A673 (cell line): Measurements from ENCODE around the gene TAL2.

ENCODE experiments used
- EZH2 ChIP-seq: fragments of 200-600 bp; sonication (generic); IDR thresholded peaks from 2 replicates; pipeline ENCODE4 v1.6.1; 2017; ENCODE audit warnings: borderline replicate concordance, low read depth, mild to moderate bottlenecking, mixed read lengths, antibody characterized with exemption, low read length; ENCODE audit not compliant: poor library complexity, severe bottlenecking
- TF ChIP-seq, protein P1 (sequence below): fragments of 300-800, 200-600 bp; sonication (generic); conservative IDR thresholded peaks from 2 replicates; pipeline ENCODE4 v1.5.1; 2017; ENCODE audit warnings: low read depth, mild to moderate bottlenecking, antibody characterized with exemption, low read length, moderate library complexity, mixed read lengths

DNA sequence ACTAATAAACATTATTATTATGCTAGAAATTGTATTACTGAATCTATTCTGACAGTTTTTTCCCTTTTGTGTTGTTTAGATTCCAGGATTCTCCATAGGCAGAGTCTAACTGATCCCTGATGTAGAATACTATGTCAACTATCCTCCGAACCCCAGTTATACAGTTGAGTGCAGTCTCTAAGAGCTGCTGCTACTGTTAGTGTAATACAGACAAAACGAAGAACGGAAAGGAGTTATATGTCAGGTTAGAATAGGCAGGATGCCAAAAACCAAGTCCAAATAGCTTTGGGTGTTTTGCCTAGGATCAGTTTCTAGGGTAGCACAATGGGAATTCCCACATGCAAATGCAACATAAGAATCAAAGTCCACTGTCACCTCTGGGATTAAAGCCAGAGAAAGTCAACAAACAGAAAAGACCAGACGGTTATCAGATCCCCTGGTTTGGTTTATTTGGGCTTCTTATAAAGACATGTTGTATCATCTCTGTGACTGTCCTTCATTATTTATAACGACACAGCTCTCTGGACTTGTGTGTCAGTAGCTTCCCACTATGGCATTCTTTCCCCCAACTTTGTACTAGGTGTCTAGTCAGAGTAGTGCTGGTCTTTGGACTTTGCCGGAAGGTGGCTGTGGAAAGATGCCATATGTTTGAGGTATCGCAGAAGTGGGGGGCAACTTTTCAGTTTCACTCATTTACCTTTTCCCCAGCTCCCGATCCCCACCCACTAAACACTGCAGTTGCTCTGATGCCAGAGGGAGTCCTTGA, 17.2 kb downstream of the TAL2 start:
- TF ChIP-seq, protein P1, sequence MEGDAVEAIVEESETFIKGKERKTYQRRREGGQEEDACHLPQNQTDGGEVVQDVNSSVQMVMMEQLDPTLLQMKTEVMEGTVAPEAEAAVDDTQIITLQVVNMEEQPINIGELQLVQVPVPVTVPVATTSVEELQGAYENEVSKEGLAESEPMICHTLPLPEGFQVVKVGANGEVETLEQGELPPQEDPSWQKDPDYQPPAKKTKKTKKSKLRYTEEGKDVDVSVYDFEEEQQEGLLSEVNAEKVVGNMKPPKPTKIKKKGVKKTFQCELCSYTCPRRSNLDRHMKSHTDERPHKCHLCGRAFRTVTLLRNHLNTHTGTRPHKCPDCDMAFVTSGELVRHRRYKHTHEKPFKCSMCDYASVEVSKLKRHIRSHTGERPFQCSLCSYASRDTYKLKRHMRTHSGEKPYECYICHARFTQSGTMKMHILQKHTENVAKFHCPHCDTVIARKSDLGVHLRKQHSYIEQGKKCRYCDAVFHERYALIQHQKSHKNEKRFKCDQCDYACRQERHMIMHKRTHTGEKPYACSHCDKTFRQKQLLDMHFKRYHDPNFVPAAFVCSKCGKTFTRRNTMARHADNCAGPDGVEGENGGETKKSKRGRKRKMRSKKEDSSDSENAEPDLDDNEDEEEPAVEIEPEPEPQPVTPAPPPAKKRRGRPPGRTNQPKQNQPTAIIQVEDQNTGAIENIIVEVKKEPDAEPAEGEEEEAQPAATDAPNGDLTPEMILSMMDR: no peak
- TF ChIP-seq EZH2: no peak
